GM18511 (cell line): Measurements from ENCODE around the gene TMEM30B.
"Not testable (repeated sequence)": the region's sequence is repeated elsewhere in the genome, so short reads cannot be mapped to it uniquely, and the experiment has no call there.

Experiments used
- ATAC-seq: cut with Tn5 transposase; IDR thresholded peaks from one replicate; pipeline ENCODE4 v1.9.1; 2021; ENCODE audit warnings: mild to moderate bottlenecking, moderate library complexity; ENCODE audit not compliant: unreplicated experiment

The TMEM30B gene, protein sequence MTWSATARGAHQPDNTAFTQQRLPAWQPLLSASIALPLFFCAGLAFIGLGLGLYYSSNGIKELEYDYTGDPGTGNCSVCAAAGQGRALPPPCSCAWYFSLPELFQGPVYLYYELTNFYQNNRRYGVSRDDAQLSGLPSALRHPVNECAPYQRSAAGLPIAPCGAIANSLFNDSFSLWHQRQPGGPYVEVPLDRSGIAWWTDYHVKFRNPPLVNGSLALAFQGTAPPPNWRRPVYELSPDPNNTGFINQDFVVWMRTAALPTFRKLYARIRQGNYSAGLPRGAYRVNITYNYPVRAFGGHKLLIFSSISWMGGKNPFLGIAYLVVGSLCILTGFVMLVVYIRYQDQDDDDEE

DNA sequence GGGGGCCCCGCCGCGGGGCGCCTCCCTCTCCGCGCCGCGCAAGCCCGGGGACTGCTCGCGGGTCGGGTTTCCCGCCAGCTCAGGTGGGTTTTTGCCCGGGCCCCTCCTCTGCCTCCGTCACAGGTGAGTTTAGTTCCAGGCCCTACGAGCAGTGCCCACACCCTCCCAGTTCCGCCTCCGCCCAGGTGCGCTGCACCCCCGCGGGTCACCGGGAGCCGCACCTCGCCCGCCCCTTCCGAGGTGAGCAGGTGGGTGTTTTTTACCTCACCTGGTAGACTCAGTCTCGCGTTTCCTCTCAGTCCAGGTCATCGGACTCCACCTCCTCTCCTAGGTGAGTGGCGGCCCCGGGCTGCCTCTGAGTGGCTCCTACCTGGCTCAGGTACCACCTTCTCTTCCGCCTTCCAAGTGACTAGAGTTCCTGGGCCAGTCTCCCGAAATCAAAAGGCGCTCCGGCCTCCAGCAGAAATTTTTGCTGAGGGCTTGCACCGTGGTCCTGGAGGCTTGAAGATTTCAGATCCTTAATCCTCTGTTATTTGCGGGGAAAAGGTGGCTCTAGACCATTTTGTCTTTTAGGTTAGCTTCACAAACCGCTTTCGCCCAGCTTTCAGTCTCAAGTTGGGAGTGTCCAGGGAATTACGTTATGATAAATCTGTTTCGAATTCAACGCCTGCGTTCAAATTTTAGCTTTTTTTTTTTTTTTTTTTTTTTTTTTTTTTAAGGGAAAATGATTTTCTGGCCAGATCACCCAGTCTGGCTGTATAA is at the start of gene TMEM30B:
TSS of gene TMEM30B (minus strand) at position 153 of the 762 bp plus-strand sequence. CDS start 191 bp downstream, outside the sequence.
- peak; percentile 16 for ATAC-seq

DNA sequence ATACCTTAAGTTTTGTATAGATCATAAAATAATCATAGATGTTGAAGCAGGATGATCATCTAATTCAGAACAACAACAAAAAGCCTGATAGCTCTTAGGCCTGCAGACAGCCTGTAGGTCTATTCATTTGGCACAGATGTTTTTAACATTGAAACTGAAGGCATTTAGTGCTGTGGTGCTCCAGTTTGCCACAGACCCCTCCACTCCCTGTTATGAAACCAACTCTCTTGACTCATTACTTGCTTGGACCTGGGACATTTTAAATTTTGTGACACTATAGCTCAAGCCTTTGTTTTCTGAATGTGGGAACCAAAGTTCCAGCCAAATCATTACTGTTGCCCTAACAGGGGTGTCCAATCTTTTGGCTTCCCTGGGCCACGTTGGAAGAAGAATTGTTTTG is 49.4 kb upstream of the TMEM30B start:
- no peak for ATAC-seq

DNA sequence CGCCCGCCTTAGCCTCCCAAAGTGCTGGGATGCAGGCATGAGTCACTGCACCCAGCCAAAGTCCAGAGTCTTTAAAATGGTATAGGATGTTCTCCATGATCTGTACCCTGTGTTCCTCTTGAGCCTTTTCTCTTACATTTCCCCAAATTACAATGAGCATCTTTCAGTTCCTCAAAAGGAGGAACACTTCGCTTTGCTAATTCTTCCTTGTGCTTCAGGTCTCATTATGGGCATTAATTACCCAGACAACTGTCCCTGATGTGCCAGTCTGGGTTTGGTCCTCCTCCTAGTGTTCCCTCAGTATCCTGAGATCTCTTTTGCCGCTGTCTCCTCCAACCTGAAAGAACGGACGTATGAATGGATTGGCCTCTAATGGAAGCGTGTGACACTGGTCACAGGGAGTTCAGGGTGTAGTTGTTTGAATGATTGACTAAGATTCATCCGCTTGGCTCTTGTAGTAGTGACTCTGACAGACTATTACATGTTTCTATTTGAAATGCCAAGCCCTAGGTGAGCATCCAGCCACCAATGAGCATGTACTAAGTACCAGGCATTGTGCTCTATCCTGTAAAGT is 48.4 kb upstream of the TMEM30B start:
- peak; percentile 72 for ATAC-seq

DNA sequence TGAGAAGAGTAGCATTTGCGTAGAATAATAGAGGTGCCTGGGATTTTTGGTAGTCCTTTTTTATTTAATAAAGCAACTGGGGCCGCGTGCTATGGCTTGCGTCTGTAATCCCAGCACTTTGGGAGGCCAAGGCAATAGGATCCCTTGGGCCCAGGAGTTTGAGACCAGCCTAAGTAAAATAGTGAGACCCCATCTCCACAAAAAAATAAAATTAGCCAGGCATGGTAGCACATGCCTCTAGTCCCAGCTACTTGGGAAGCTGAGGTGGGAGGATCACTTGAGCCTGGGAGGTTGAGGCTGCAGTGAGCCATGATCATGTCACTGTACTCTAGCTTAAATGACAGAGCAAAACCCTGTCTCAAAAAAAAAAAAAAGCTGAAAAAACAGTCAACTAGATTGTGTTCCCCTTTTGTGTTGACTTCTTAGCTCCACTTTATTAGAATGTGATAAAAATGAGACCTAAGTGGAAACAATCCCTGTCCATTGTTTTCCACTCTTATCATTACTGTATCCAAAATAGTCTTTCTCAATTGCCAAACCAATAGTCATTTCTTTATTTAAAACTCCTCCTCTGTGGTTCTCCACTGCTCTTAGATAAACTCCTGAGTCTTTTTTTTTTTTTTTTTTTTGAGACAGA is 47.6 kb upstream of the TMEM30B start:
- no peak for ATAC-seq

DNA sequence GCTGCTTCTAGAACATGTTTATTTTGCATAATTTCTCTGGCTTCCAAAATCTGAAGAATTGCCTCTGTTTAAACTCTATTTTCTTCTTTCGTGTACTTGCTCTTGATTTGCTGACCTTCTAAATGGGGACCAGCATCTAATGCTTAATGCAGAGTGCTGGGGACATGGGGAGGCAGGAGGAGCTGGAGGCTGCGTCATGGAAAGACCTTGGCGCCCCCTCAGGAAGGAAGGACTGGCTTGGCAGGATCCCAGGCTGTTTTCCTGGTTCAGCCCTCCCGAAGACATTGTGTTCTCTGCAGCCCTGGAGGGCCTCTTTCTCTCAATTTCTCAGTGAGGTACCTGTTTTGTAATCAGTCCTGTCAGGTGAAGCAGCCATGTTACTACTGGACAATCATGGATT is 45.7 kb upstream of the TMEM30B start:
- ATAC-seq, result no peak

DNA sequence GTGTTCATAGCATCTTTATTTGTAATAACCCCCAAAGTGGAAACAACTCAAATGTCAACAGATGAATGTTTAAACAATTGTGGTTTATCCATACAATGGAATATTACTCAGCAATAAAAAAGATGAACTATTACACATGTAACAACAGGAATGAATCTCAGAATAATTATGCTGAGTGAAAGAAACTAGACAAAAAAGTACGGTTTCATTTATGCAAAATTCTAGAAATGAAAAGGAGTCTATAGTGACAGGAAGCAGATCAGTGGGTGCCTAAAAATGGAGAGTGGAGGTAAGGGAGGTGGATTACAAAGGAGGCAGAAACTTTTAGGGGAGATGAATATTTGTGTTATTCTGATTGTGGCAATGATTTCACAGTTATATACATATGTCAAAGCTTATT is 45.0 kb upstream of the TMEM30B start:
- ATAC-seq, result no peak

DNA sequence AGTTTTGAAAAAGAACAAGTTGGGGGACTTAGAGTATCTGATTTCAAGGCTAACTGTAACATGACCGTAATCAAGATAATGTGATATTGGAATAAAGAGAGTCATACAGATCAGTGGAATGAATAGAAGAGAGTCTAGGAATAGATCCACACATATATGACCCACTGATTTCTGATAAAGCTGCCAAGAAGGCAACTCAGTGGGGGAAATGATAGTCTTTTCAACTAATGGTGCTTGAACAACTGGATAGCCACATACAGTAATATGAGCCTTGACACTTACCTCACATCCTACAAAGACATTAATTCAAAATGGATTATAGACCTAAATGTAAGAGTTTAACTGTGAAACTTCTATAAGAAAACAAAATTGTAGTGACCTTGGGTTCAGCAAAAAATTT is 44.0 kb upstream of the TMEM30B start:
- no peak for ATAC-seq

DNA sequence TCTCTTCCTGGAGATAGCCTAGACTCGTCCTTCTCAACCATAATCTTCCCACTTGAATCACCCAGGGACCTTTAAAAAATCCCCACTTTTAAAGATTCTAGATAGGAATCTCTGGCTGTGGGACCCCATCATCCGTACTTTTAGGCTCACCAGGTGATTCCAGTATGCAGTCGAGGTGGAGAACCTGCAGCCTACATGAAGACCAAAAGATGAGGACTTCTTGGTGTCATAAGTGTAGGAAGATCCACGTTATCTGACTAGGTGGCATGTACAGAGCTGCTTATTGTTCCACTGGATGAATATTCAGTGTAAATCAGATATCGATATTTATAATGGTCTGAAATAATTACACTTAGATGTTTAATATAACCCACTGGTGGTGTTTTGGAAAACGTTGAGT is 42.8 kb upstream of the TMEM30B start:
- no peak for ATAC-seq

DNA sequence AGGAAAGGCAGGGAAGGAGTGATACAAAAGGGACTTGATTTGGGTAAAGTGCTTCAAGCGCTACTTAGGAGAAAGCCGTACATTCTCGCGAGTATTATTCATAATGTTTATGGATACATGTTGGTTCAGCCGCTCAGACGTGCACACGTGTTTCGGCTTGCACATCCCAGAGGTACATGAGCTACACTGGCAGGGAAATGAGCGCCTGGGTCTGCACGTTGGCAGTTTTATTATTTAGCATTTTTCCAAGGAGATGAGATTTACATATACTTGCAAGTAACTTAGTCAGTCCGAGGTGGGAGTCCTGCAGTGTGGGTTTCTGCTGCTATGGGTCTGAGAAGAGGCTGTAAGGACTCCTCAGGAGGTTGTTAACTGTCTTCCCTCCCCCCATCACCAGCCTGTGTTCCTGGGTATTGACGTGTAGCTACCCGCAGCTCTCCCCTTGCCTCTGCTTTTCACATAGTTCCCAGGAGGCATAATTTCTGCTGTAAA is 41.7 kb upstream of the TMEM30B start:
- no peak for ATAC-seq

DNA sequence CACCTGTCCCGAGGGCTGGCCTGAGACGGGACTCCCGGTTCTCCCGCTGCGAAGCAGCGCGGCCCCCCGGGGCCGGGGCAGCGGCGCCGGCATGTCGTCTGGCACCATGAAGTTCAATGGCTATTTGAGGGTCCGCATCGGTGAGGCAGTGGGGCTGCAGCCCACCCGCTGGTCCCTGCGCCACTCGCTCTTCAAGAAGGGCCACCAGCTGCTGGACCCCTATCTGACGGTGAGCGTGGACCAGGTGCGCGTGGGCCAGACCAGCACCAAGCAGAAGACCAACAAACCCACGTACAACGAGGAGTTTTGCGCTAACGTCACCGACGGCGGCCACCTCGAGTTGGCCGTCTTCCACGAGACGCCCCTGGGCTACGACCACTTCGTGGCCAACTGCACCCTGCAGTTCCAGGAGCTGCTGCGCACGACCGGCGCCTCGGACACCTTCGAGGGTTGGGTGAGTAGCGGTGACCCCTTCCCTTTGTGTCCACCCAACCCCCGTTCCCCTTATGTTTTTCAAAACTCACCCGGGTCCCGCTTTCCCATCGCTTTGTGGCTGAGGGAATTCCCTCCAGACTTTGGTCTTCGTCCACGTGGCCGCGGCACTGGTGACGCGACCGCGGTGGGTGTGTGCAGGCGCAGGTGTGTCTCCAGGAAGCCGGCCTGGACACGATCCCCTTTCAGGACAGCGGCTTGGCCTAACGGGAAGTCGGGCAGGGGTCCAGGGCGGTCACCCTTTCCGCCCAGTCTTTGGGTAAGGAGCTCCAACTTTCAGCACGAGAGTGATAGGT is 41.1 kb upstream of the TMEM30B start:
- peak; percentile 20 for ATAC-seq

DNA sequence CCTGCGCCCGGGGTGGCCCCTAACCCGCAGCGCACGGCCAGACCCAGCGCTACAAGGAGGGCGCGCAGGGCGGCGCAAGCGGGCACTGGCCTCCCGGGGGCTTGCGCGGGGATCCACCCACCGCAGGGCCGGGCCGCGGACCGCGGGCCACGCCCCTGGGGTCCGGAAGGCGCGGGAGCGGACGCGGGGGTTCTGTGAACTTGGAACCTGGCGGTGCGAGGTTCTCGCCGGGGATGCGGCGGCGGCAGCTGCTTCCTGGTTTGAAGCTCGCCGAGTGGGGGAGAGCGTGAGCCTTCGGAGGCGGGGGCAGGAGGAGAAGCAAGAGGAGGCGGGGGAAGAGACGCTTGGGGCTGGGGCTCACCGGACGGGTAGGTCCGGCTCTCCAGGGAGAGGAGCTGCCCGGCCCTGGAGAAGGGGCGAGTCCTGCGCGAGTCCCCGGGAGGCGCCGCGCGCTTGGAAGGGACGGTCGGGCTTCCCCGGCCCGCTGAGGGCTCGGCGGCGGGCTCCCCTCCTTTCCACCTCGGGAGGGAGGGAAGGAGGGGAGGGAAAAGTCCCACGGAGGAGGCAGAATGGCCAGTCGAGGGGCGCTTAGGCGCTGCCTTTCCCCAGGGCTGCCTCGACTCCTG is 40.4 kb upstream of the TMEM30B start, which contains the start of gene PRKCH:
TSS of gene PRKCH (plus strand) at position 195 of the 626 bp plus-strand sequence. CDS start 523 bp downstream, outside the sequence.
- peak; percentile 83 for ATAC-seq

DNA sequence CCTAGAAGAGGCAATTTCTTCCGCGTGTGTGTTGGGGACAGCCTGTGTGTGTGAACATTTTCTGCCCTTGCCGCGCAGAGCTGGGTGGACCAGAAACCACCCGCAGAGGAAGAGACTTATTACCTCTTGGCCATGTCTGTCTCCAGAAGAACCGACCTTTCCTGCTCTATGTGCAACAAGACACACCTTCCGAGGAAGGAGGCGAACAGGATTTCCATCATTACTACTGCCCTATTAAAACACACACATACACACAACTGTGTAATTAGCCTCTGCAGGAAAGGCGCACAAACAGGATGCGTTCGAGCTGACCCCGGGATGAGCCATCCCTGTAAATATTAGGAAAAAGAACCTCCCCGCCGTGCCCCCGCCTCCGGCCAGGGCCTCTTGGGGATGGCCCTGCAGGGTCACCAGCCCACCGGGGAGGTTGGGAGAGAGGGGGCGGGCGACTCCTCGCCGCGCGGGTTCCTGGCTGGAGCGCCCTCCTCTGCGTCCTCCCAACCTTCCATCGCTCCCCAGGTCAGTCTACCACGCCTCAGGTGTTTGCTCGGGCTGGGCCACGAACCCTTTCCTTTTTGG is 39.8 kb upstream of the TMEM30B start:
- ATAC-seq, result no peak

DNA sequence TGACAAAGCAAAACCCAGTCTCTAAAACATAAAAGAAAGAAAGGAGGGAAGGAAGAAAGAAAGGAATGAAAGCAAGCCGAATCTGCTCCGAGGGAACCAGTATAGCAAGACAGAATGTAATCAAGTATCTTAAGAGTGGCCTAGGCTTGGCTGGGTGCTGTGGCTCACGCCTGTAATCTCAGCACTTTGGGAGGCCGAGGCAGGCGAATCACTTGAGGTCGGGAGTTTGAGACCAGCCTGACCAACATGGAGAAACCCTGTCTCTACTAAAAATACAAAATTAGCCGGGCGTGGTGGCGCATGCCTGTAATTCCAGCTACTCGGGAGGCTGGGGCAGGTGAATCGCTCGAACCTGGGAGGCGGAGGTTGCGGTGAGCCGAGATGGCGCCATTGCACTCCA is 39.0 kb upstream of the TMEM30B start:
- ATAC-seq, result not testable (repeated sequence)

DNA sequence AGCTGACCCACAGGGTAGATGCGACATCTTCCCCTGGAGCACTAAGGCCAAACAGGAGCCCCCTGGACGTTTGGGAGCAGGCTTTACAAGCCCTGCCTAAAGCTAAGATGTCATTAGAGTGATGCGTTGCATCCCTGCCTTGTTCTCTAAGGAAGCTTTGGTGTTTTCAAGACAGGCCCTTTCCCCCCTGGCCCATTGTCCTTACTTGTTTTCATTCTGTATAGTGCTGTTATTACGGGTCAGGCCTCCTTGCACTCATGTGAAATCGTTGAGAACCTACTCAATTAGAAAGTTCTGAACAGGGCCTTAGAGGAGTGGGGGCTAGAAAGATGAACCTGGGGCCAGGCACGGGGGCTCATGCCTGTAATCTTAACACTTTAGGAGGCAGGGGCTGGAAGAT is 38.6 kb upstream of the TMEM30B start:
- ATAC-seq, result no peak

DNA sequence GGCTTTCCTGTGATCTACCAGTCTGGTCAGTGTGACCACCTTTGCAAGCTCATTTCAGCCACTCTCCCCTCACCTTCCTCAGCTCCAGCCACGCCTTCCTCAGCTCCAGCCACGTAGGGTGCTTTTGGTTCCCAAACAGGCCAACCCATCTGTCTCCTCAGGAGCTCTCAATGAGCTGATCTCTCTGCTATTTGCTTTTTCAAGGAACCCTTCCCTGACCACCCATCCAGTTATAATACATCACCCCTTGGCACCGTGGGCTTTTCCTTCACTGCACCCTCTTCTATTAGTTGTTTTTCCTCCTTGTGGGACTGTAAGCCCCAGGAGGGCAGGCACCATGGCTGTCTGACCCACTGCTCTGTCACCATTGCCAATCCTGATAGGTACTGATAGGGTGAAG is 37.9 kb upstream of the TMEM30B start:
- ATAC-seq, result no peak

DNA sequence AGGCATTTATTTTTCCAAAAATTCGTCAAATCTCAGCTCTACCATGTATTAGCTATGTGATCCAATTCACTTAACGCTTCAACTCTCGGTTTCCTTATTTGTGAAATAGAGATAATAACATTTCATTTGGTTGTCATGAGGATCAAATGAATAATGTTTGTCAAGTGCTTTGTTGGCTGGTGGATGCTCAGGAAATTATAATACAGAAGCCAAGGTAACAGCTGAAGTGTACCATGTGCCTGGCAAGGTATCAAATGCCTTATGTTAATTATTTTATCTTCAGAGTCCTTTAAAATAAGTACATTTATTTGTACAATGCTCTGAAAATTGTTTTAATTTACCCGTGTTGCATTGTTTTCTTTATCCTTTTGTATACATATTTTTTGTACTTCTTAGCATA is 34.2 kb upstream of the TMEM30B start:
- ATAC-seq, result no peak

DNA sequence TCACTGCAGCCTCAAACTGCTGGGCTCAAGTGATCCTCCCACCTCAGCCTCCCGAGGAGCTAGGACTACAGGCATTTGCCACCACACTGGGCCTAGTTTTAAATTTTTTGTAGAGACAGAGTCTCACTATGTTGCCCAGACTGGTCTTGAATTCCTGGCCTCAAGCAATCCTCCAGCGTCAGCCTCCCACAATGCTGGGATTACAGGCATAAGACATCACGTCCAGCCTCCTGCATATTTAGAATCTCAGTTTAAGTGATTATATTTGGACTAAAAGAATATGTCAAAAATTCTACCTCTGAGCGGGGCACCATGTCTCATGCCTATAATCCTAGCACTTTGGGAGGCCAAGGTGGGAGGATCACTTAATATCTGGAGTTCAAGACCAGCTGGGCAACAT is 27.6 kb upstream of the TMEM30B start:
- not testable (repeated sequence) for ATAC-seq

DNA sequence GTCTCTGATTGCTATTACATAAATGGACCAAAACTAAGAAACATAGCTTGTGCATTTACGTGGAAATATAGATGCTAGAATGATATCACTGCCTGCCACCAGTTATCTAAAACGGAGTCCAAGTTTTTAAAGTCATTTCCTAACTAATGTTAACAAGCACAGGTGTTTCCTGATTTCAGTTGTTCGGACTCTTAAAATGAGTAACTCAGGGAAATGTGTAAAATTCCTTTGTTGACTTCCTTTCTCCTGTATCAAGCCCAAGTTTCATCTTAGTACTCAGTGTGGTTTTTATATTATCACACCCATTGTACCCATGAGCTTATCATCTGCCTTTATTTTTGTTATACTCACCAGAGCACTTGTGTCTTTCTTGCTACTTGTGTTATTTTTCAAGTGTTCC is 27.1 kb upstream of the TMEM30B start:
- ATAC-seq, result no peak

DNA sequence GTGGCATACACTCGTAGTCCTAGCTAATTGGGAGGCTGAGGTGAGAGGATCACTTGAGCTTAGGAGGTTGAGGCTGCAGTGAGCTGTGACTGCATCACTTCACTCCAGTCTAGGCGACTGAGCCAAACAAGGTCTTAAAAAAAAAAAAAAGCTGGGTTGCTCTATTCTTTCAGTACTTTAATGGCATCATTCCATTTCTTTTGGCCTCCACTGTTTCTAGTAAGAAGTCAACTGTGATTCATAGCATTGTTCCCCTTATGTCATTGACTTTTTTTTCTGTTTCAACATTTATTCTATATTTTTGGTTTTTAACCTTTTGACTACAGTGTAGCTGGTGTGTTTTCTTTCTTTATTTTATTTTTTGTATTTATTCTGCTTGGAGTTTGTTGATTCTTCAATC is 23.6 kb upstream of the TMEM30B start:
- no peak for ATAC-seq

DNA sequence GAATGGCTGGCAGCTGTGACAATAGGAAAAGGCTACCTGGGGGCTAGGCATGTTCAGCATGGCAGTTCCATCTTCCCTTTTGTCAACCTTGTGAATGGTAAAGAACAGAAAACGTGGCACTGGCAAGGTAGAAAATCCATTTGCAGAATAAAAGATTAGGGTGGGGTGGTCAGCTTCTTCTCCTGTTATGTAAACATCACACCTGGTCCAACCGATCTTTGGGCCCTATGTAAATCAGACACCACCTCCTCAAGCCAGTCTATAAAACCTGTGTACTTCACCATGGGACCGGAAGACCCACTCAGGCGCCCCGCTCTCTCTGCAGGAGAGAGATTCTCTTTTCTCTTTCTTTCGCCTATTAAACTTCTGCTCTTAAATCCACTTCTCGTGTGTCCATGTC is 19.6 kb upstream of the TMEM30B start:
- no peak for ATAC-seq
